CD4-positive, alpha-beta memory T cell (primary cell): ENCODE data around the gene SCARB2. TPM values are rescaled to one million over a fixed set of nuclear protein-coding genes. Genes with fewer than 3 reads are reported as not detected.

Experiments
- CTCF ChIA-PET: fragments of 350-600 bp; sonication (Branson Sonifier 250); formaldehyde crosslinking; loops from one replicate; lab custom pipeline; 2021; ENCODE audit warnings: inconsistent platforms; ENCODE audit not compliant: partially characterized antibody; lab: Charles Lee
- POLR2A ChIA-PET: fragments of 350-600 bp; sonication (Branson Sonifier 250); formaldehyde crosslinking; loops from one replicate; lab custom pipeline; 2021; ENCODE audit not compliant: partially characterized antibody; lab: Charles Lee
- DNase-seq, 5 donors: peaks; one replicate each; pipeline versions ENCODE4 v3.0.0 to v3.0.0-alpha.2; 2020 to 2022; ENCODE audit warnings: mixed read lengths in 1 of 5
- H3K27ac ChIP-seq: one replicate; pipeline ENCODE4 v1.7.0; 2013; ENCODE audit warnings: low read depth, low read length
- H3K27me3 ChIP-seq: 2 replicates; pipeline ENCODE4 v1.7.0; 2013; ENCODE audit warnings: mild to moderate bottlenecking, low read length, moderate library complexity; ENCODE audit not compliant: insufficient read depth
- H3K36me3 ChIP-seq: 2 replicates; pipeline ENCODE4 v1.7.0; 2013; ENCODE audit warnings: mild to moderate bottlenecking, low read length, moderate library complexity; ENCODE audit not compliant: insufficient read depth
- H3K4me1 ChIP-seq: 2 replicates; pipeline ENCODE4 v1.7.0; 2013; ENCODE audit warnings: mild to moderate bottlenecking, low read length, moderate library complexity; ENCODE audit not compliant: insufficient read depth
- H3K4me3 ChIP-seq, 2 donors: one replicate each; pipeline ENCODE4 v1.7.0; 2013; ENCODE audit warnings: low read length in 2 of 2, mild to moderate bottlenecking in 1 of 2
- H3K9me3 ChIP-seq, 2 donors: one replicate each; pipeline ENCODE4 v1.7.0; 2013; ENCODE audit warnings: low read length in 2 of 2, control low read depth in 1 of 2; ENCODE audit not compliant: control insufficient read depth in 1 of 2
- H3K27ac Mint-ChIP-seq, 7 donors: one replicate each; pipeline ENCODE4 v1.8.0; 2020 to 2021; ENCODE audit warnings: mixed read lengths in 7 of 7, mild to moderate bottlenecking in 6 of 7, inconsistent platforms in 3 of 7, moderate library complexity in 3 of 7
- H3K27me3 Mint-ChIP-seq, 2 donors: one replicate each; pipeline ENCODE4 v1.8.0; 2020 to 2021; ENCODE audit warnings: mixed read lengths in 2 of 2
- H3K36me3 Mint-ChIP-seq, 2 donors: one replicate each; pipeline ENCODE4 v1.8.0; 2020 to 2021; ENCODE audit warnings: mixed read lengths in 2 of 2, inconsistent platforms in 1 of 2, mild to moderate bottlenecking in 1 of 2
- H3K4me1 Mint-ChIP-seq, 4 donors: one replicate each; pipeline ENCODE4 v1.8.0; 2020 to 2021; ENCODE audit warnings: mixed read lengths in 4 of 4, mild to moderate bottlenecking in 1 of 4
- H3K4me3 Mint-ChIP-seq, 8 donors: one replicate each; pipeline ENCODE4 v1.8.0; 2020 to 2021; ENCODE audit warnings: mixed read lengths in 8 of 8, mild to moderate bottlenecking in 7 of 8, moderate library complexity in 6 of 8, inconsistent platforms in 3 of 8
- H3K9me3 Mint-ChIP-seq, 8 donors: one replicate each; pipeline ENCODE4 v1.8.0; 2020 to 2021; ENCODE audit warnings: mixed read lengths in 8 of 8, mild to moderate bottlenecking in 5 of 8, inconsistent platforms in 3 of 8, moderate library complexity in 1 of 8
- intact Hi-C: fragments of 100-400 bp; cut with micrococcal nuclease; formaldehyde crosslinking; loops from one replicate; pipeline ENCODE4 v1.15.1; 2023
- polyA plus RNA-seq, 2 donors: library from polyadenylated mRNA; unstranded; fragments of 300-500 nt; fragmentation: Illumina TruSeq; gene quantifications; one replicate each; pipeline ENCODE4 v1.2.3, GENCODE V29; 2021
- total RNA-seq, 2 experiments: library from RNA; stranded (reverse); gene quantifications; one replicate each; pipeline ENCODE4 v1.2.3, GENCODE V29; 2021

SCARB2 gene
- total and polyA plus RNA-seq, 4 experiments from 2014 or later = 10.2 to 23.5 (median 19.5) TPM

DNA sequence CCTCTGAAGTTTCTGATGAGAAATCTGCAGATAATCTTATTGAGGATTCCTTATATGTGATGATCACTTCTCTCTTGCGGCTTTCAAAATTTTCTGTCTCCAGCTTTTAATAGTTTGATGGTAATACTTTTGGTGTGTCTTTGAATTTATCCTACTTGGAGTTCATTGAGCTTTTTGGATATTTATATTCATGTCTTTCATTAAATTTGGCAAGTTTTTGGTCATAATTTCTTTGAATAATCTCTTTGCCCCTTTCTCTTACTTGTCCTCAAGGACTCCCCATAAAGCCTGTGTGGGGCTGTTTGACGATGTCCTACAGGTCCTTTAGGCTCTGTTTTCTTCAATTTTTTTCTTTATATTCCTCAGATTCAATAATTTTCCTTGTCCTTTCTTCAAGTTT is 26.6 kb upstream of the SCARB2 start:
- ChIA-PET POLR2A (no interaction called here), CTCF (interaction anchor here (1.1 kb wide), 1 partner anchor 28 kb away, joined by 3 read pairs; no protein-coding TSS in a partner anchor)
- H3K36me3 Mint-ChIP-seq = no peaks in the 10 kb centered on the region
- intact Hi-C loops = no loop called here
- no peak overlapping the region for H3K4me3 Mint-ChIP-seq
- no peak overlapping the region for H3K27ac Mint-ChIP-seq
- H3K27me3 ChIP-seq = peaks cover 3% of the 10 kb centered on the region
- no peaks in the 10 kb centered on the region for H3K4me1 Mint-ChIP-seq
- H3K4me3 ChIP-seq = no peak overlapping the region
- peaks cover 12 to 24% of the 10 kb centered on the region in 2 donors for H3K27me3 Mint-ChIP-seq
- peaks cover 0 to 33% (median 25%) of the 10 kb centered on the region in 8 donors for H3K9me3 Mint-ChIP-seq
- no peak overlapping the region for H3K27ac ChIP-seq
- H3K4me1 ChIP-seq = no peaks in the 10 kb centered on the region
- H3K9me3 ChIP-seq = peaks cover 0 to 9% of the 10 kb centered on the region in 2 donors
- H3K36me3 ChIP-seq = no peaks in the 10 kb centered on the region
- no peak for DNase-seq

- ChIA-PET CTCF (no interaction called here), POLR2A (no interaction called here)
- Histone ChIP-seq H3K9me3 (peaks cover 0 to 9% of the 10 kb centered on the region in 2 donors), H3K4me1 (no peaks in the 10 kb centered on the region), H3K36me3 (no peaks in the 10 kb centered on the region), H3K4me3 (no peak overlapping the region), H3K27ac (no peak overlapping the region), H3K27me3 (peaks cover 3% of the 10 kb centered on the region)
- Mint-ChIP-seq H3K9me3 (peaks cover 0 to 33% (median 24%) of the 10 kb centered on the region in 8 donors), H3K27me3 (peaks cover 3 to 16% of the 10 kb centered on the region in 2 donors), H3K36me3 (no peaks in the 10 kb centered on the region), H3K27ac (no peak overlapping the region), H3K4me3 (no peak overlapping the region), H3K4me1 (peaks cover 0 to 2% (median 0%) of the 10 kb centered on the region in 4 donors)
- no peak for DNase-seq
- intact Hi-C loops = no loop called here
Measured at GRCh38 chr4:76238701-76239100, 25.1 kb upstream of the SCARB2 start.

GRCh38 chr4:76238236-76238635 is 24.6 kb upstream of the SCARB2 start:
- H3K27me3 Mint-ChIP-seq = peaks cover 3 to 16% of the 10 kb centered on the region in 2 donors
- H3K27ac ChIP-seq = no peak overlapping the region
- peaks cover 0 to 33% (median 23%) of the 10 kb centered on the region in 8 donors for H3K9me3 Mint-ChIP-seq
- H3K4me1 ChIP-seq = no peaks in the 10 kb centered on the region
- CTCF ChIA-PET = no interaction called here
- no peak overlapping the region for H3K27ac Mint-ChIP-seq
- intact Hi-C loops = no loop called here
- no peaks in the 10 kb centered on the region for H3K36me3 Mint-ChIP-seq
- H3K4me1 Mint-ChIP-seq = peaks cover 0 to 2% (median 0%) of the 10 kb centered on the region in 4 donors
- H3K36me3 ChIP-seq = no peaks in the 10 kb centered on the region
- H3K4me3 Mint-ChIP-seq = no peak overlapping the region
- no peak overlapping the region for H3K4me3 ChIP-seq
- DNase-seq = no peak
- POLR2A ChIA-PET = no interaction called here
- peaks cover 3% of the 10 kb centered on the region for H3K27me3 ChIP-seq
- H3K9me3 ChIP-seq = peaks cover 0 to 9% of the 10 kb centered on the region in 2 donors

GRCh38 chr4:76235915-76236314 is 22.3 kb upstream of the SCARB2 start:
- POLR2A ChIA-PET = interaction anchor here (0.6 kb wide), 1 partner anchor 41 kb away, joined by 3 read pairs; no protein-coding TSS in a partner anchor
- intact Hi-C loops = no loop called here

GRCh38 chr4:76235407-76235806 is 21.8 kb upstream of the SCARB2 start:
- H3K27ac ChIP-seq = no peak overlapping the region
- peaks cover 0 to 2% (median 0%) of the 10 kb centered on the region in 4 donors for H3K4me1 Mint-ChIP-seq
- no peaks in the 10 kb centered on the region for H3K27me3 ChIP-seq
- H3K4me3 Mint-ChIP-seq = no peak overlapping the region
- no peaks in the 10 kb centered on the region for H3K4me1 ChIP-seq
- DNase-seq = no peak
- H3K36me3 Mint-ChIP-seq = no peaks in the 10 kb centered on the region
- intact Hi-C loops = no loop called here
- H3K4me3 ChIP-seq = no peak overlapping the region
- H3K9me3 ChIP-seq = peaks cover 0 to 5% of the 10 kb centered on the region in 2 donors
- H3K9me3 Mint-ChIP-seq = peaks cover 0 to 20% (median 13%) of the 10 kb centered on the region in 8 donors
- no peaks in the 10 kb centered on the region for H3K36me3 ChIP-seq
- no peak overlapping the region for H3K27ac Mint-ChIP-seq
- H3K27me3 Mint-ChIP-seq = peaks cover 2 to 3% of the 10 kb centered on the region in 2 donors
- POLR2A ChIA-PET = no interaction called here
- CTCF ChIA-PET = interaction anchor here (0.7 to 1.7 kb wide), 3 partner anchors 18 to 462 kb away, joined by 3 to 4 read pairs (median 3); no protein-coding TSS in a partner anchor

More at GRCh38 chr4:76235915-76236314, 22.3 kb upstream of the SCARB2 start:
- no peaks in the 10 kb centered on the region for H3K27me3 ChIP-seq
- CTCF ChIA-PET = interaction anchor here (0.7 to 1.7 kb wide), 3 partner anchors 19 to 462 kb away, joined by 3 to 4 read pairs (median 3); no protein-coding TSS in a partner anchor
- DNase-seq = no peak
- no peaks in the 10 kb centered on the region for H3K4me1 ChIP-seq
- H3K4me3 Mint-ChIP-seq = no peak overlapping the region
- no peak overlapping the region for H3K27ac Mint-ChIP-seq
- H3K36me3 ChIP-seq = no peaks in the 10 kb centered on the region
- peaks cover 3 to 7% of the 10 kb centered on the region in 2 donors for H3K27me3 Mint-ChIP-seq
- no peaks in the 10 kb centered on the region for H3K36me3 Mint-ChIP-seq
- H3K9me3 Mint-ChIP-seq = peaks cover 0 to 24% (median 18%) of the 10 kb centered on the region in 8 donors
- H3K4me3 ChIP-seq = no peak overlapping the region
- H3K27ac ChIP-seq = no peak overlapping the region
- H3K9me3 ChIP-seq = peaks cover 0 to 9% of the 10 kb centered on the region in 2 donors
- peaks cover 0 to 2% (median 0%) of the 10 kb centered on the region in 4 donors for H3K4me1 Mint-ChIP-seq

DNA sequence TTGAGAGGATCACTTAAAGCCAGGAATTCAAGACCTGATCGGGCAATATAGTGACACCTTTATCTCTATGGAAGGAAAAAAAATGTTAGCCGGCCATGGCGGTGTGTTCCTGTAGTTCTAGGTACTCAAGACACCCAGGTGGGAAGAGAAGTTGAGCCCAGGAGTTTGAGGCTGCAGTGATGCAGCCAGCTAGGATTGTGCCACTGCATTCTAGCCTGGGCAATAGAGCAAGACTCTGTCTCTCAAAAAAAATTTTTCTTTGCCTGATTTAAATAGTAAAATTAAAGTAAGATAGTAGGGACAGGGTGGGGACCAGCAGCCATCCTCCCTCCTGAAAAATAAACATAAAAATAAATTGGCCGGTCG is 21.0 kb upstream of the SCARB2 start:
- Histone ChIP-seq H3K4me1 (no peaks in the 10 kb centered on the region), H3K36me3 (no peaks in the 10 kb centered on the region), H3K4me3 (no peak overlapping the region), H3K27ac (no peak overlapping the region), H3K9me3 (peaks cover 0 to 2% of the 10 kb centered on the region in 2 donors), H3K27me3 (no peaks in the 10 kb centered on the region)
- ChIA-PET CTCF (no interaction called here), POLR2A (no interaction called here)
- Mint-ChIP-seq H3K4me1 (peaks cover 0 to 2% (median 0%) of the 10 kb centered on the region in 4 donors), H3K36me3 (peaks cover 0 to 1% of the 10 kb centered on the region in 2 donors), H3K27ac (no peak overlapping the region), H3K9me3 (peaks cover 0 to 15% (median 8%) of the 10 kb centered on the region in 8 donors), H3K27me3 (peaks cover 2 to 3% of the 10 kb centered on the region in 2 donors), H3K4me3 (no peak overlapping the region)
- DNase-seq = no peak
- intact Hi-C loops = no loop called here

DNA sequence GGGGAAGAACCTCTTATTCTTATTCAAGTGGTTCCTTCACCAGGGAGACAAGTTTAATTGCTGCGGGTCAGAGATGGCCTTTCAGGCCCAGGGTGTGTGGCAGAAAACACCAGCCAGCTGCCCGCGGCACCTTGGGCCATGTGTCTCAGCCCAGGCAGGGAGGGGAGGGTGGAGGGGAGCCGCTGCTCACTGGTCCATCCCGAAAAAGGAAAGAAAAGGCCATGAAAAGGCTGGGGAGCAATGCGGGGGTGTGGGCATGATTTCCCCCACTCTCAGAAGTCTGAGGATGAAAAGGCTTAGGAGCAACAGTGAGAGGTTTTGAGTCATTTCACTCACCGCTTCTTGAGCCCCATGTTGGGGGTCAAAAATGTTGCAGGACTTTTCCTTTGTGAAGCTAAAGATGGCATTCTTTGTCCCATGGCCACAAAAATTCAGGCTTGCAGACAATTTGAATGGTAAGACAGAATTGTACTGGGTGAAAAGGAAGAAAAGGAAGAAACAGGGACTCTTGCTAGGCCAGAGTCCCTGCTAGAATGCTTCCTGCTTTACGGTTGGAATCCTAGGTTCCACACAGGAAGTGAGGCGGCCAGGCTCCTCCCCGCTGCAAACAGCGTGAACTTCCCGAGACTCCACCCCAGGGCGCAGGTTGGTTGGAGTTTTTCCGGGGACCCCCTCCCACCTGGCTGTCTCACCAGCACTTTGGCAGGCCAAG is 20.5 kb upstream of the SCARB2 start:
- H3K27ac Mint-ChIP-seq = no peak overlapping the region
- H3K4me1 Mint-ChIP-seq = peaks cover 0 to 2% (median 0%) of the 10 kb centered on the region in 4 donors
- H3K4me3 Mint-ChIP-seq = no peak overlapping the region
- peaks cover 2 to 8% of the 10 kb centered on the region in 2 donors for H3K27me3 Mint-ChIP-seq
- Histone ChIP-seq H3K27me3 (no peaks in the 10 kb centered on the region), H3K4me3 (no peak overlapping the region), H3K27ac (no peak overlapping the region), H3K4me1 (no peaks in the 10 kb centered on the region), H3K36me3 (no peaks in the 10 kb centered on the region), H3K9me3 (no peaks in the 10 kb centered on the region)
- H3K36me3 Mint-ChIP-seq = peaks cover 2 to 7% of the 10 kb centered on the region in 2 donors
- CTCF ChIA-PET = no interaction called here
- POLR2A ChIA-PET = no interaction called here
- no peak for DNase-seq
- peaks cover 2 to 19% (median 11%) of the 10 kb centered on the region in 8 donors for H3K9me3 Mint-ChIP-seq
- intact Hi-C loops = no loop called here
